Measurements from ENCODE around the gene AP1G2.
"Not testable (repeated sequence)": the region's sequence is repeated elsewhere in the genome, so short reads cannot be mapped to it uniquely, and the experiment has no call there.

Gene AP1G2

DNA sequence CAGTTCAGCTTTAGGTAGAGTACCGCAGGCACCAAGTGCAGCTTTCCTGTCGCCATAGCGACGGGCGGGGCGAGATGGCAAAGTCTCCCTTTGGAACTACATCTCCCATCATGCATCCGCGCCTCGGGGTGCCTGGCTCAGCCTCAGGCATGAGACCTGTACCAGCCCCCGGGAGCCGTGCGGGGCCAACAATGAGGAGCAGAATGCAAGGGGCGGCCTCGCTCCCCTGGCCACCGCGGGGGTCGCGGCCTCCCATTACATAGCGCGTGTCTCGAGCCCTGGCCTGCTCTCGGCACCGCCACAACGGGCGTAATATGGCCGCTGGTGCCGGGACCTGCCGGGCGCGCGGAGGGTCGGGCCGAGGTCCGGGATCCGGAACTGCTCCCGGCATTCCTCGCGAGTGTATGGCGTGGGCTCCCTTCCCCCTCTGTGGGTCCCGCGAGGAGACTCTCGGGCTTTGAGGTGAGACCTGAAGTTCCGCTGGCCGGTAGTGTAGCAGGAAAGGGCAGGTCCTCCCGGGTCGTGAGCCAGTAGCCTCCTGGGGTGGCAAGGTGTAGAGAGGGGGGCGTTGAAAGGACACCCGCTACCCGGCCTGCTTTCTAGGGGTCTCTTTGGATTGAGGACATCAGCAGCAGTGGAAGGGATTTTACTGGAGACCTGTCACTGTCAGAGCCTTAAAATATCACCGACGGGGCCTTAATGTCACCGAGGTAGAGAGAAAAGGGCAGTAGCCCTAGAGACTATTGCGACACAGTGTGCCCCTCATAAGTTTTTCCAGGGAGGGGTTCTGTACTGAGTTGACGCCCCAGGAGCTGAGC, 11.5 kb downstream of the AP1G2 start, which contains the start of gene THTPA:
TSS of gene THTPA (plus strand) at position 390 of the 818 bp plus-strand sequence. CDS start 487 bp downstream, outside the sequence.
- DNase-seq: peak; percentile 86

DNA sequence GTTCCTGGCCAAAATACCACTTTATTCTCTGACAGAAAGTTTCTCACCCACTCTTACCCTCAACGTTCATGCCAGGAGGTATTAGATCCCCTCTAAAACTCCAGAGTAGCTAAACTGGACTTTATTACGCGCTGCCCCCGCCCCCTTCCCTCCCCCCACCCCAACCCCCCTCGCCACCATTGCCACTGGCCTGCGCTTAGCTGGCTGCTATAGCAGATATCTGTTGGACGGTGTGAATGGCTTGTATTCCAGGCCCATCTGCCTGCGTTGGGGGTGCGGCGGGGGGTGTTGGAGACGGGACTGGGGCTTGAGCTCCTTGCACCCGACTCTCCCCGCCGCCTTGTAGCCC, 12.1 kb downstream of the AP1G2 start:
- no peak for DNase-seq

DNA sequence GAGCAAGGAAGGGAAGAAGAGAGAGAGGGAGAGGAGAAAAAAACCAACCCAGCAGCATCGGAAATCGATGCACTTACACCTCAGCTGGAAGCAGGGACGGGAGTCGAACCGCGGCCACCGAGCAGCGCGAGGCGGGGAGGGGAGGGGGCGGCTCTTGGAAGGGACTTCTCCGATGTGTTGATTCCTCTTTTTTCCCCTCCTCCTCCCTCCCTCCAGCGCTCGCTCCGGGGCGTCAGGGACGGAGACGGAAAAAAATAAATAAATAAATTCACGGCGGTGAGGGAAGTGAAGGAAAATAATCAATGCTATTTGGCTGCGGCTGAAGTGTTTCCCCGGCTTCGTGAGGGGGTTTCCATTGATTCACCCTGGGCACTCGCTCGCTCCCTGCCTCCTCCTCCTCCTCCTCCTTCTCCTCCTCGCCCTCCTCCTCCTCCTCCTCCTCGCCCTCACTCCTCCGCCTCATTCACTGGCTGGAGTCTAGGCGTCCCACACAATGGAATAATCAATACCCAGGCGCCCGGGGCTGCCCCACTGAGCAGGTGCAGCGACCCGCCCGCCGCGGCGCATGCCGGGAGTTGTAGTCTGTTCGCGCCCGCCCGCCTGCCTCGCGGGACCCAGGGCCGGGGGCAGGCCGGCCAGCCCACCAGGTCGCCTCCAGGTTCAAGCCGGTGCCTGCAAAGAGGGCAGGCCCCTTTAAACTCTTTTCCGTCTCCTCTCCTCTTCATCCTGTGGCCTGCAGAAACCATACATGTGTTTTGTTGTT, 16.1 kb downstream of the AP1G2 start, which contains the start of gene ZFHX2:
TSS of gene ZFHX2 (minus strand) at position 500 of the 763 bp plus-strand sequence. CDS start 16,440 bp downstream, outside the sequence.
- peak; percentile 94 for DNase-seq

DNA sequence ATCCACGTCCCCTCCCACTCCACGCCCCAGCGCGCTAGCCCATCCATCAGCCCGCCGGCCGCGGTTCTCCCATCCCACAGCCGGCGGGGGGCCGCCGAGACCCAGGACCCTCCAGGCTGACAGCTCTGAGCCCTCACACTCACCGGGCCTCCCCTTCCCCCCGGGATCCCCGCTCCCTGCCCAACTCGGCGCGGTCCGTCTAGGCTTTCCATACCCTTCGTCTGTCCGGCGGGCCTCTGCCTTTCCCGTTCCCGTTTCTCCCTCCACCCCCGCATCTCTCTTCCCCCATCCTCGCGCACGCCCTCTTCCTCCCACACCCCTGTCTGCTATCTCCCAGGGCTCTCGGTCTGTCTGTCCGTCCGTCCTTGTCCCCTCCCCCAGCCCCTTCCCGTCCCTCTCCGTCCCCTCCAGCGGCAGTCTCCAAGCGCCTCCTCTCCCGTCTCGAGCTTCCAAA, 16.8 kb downstream of the AP1G2 start:
- DNase-seq: no peak

DNA sequence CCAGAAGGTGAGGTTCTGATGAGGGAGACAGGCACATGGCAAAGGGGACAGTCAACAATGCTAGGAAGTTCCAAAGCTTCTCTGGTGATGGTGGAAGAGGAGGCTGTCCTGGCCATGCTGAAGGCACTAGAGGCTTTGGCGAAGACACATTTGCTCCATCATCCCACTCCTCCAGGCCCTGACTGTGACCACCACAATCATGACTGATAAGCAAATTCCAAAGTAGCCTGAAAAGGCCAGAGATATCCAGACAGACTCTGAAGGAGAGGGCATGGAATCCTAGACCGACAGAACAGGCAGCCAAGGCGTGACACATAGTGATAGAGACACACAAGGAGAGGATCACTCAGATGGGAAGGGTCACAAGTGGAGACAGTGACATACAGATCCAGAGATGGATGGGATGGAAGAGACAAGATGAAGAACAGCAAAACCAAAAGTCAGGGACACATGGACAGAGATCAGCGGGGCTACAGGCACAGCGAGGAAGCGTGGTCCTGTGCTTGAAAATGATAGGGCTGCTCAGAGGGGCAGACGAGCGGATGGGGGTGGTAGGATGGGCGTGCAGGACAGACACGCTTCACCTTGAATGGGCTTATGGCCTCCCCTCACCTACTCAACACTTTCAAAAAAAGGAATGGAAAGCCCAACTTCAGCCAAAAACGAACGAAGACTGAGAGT, 17.3 kb downstream of the AP1G2 start:
- no peak for DNase-seq

DNA sequence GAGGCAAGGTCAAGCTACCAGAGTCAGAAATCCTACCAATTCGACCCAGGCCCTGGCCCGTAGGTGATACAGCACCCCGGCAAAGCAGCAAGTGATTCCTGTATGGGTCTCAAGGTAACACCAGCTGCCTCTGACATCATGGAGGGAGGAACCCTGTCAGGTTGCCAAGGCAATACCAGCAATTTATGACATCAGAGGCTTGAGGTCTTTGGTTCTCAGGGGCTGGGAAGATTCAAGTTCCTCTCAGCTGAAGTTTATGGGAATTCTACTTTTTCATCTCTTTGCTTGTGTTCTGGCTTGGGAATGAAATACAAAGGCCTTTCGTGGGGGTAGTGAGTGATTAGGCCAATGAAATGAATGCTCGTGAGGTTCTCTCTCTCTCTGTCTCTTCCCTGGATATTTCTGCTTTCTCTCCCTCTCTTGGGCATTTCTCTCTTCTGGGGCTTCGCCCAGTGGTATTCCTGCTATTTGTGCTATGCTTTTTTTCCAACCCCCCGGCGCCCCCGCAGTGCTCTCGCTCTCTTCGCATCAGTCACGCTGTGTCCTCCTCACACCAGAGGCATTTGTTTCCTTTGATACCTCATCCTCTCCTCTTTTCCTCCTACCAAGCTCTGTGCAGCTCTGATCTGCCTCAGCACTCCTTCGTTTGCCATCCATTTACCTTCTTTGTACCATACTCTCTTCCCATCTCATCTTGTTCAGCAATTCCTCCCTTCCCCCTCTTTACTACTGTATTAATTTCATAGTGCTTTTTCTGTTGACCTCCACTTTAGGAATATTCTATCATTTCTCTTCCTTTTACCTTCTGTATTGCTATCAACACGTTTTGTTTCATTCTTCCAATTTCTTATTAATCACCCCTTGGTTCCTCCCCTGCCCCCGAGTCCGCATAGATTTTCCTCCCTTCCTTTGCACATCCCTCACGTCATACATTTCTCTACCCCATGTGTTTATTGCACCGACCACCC, 19.0 kb downstream of the AP1G2 start:
- peak; percentile 41 for DNase-seq

DNA sequence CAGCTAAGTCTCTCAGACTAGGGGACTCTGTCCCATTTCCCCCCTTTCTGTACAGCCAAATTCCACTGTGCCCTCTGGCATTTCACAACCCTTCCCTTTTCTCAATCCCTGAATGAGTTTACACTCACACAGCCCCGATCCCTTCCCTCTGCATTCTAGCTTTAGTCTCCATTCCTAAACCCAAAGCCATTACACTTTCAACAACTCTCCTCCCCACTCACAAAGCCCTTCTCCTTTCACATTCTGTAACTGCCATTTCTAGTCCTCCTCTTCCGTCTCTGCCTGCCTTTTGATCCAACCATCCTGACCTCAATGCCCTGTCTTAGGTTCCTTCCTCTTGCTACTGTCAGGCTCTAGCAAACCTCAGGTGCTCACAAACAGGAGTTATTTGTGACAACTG, 19.7 kb downstream of the AP1G2 start:
- DNase-seq: no peak

DNA sequence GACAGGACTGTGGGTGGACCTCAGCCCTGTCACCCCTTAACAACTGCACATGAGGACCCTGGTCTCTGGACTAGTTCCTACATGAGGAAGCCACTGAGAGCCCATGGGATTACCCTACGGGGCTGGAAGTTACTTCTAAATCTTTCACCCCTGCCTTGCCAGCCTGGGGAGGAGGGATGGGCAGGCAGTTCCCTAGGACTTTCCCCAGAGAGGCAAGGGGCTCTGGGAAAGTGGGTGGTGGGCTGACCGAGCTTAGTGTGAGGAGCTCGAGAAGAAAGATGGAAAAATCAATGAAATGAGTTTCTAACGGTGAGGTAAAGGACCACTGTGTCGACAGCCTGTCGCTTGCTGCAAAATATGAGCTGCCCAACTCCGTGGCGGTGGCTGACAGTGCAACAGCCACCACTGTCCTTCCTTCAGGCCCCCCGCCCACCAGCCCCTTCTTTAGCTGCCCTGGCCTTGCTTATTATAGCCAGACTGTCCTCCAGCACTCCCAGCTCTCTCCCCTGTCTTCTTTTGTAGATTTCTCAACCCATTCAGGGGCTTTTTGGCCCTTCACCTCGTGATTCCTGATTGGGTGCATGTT, 21.0 kb downstream of the AP1G2 start:
- DNase-seq: no peak

DNA sequence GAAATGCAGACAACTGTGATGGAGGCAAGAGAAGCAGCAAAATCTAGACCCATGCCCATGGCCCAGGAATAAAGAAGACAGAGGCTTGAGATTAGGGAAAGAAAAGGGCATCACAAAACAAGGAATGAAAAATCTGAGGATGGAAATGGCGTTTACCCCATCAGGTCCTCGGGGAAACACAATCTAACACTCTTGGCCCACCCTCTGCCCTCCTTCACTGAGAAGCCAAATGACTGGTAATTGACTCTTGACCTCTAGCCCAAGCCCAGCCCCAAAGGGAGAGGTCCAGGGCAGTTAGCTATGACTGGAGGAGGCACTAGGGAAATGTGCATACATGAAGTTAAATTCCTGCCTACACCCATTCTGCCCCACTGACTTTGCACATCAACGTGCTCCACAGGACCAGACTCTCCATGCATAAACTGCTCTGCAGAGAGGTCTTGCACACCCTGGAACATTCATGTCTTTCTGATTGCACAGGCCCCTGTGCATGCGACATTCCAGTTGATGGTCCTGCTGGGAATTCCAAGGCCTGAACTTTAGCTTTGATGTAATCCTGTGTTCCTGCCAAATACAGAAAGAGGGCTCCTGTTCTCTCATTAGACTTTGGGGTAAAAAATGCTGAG, 21.7 kb downstream of the AP1G2 start:
- DNase-seq: no peak

DNA sequence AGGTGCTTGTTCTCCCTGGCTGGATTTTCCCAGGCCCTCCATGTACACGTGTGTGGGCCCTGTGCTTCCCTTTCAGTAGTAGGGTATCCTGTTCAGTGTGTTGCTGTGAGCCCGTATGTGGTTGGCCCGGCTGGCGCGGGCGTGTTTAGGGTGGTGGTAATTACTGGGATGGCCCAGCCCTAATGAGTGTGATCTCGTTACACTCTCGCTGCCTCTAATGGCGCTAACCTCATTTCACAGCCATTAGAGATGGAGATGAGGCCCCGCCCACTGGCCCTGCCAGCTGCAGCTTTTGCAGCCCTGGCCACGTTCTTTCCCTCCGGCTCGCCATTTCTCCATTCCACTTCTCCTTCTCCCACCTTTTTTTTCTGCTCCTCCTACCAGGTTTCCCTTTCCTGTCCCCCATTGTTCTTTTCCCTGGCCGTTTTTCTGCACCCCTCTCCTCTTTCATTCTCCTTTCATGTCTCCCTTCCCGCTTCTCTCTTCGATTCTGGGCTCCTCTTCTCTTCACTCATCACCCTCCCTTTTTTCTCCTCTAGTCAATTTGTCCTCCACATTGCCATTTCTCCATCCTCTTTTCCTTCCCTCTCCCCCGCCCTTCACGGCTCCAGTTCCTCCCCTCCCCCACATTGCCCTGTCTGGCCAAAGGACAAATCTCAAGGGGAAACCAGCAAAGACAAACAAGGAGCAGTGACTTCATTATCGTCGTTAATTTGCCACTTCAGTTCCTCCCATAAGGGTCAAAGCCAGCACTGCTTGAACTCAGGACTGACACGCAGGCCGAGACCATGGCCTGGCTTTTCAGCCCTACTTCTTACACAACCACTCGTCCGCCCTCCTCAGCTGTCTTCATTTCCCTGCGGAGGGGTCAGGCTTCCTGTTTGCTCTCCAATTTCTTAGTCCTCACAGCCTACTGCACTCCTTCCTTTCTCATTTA, 22.8 kb downstream of the AP1G2 start:
- DNase-seq: peak; percentile 60

DNA sequence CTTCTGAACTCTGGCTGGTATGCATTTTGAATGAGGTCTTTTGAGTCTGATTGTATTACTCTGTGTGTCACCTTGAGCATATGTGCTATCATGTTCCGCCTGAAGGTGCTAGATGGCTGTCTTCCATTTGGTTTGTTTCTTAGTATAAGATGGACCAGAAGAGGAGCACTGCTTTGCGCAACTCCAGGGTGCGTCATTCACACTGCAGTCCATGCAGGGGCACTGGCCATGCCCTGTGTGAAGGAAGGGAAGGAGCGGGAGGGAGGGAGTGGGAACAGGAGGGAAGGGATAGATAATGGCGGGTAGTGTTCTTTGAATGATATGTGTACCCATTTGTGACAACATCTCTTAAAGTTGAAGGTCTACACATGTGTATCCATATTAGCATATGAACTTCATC, 24.2 kb downstream of the AP1G2 start:
- no peak for DNase-seq

DNA sequence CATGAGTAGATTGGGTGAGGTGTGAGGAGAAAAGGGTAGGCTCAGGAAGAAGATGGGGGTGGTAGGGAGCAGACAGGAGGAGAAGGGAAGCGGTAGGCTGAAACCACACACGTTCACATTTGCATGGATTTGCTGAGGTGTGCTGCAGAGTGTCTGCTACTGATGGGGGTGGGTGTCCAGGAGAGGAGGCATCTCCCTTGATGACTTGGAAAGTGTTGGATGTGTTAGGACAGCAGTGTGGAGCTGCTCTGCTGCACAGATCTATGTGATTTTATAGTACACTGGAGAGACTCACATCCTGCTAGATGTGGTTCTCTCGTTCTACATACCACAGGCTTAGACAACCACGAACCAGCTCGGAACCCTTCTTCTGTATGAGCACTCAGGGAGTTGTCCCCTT, 25.3 kb downstream of the AP1G2 start:
- no peak for DNase-seq

DNA sequence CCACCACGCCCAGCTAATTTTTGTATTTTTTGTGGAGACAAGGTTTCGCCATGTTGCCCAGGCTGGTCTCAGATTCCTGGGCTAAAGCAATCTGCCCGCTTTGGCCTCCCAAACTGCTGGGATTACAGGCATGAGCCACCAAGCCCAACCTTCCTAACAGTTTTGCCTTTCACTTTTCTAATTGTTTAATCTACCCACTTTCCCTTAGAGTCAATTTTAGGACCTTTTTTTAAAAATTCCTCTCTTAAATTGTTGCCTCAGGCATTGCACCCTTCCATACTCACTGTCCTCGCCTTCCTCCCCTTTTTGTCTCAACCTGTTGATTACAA, 27.5 kb downstream of the AP1G2 start:
- DNase-seq: no peak

DNA sequence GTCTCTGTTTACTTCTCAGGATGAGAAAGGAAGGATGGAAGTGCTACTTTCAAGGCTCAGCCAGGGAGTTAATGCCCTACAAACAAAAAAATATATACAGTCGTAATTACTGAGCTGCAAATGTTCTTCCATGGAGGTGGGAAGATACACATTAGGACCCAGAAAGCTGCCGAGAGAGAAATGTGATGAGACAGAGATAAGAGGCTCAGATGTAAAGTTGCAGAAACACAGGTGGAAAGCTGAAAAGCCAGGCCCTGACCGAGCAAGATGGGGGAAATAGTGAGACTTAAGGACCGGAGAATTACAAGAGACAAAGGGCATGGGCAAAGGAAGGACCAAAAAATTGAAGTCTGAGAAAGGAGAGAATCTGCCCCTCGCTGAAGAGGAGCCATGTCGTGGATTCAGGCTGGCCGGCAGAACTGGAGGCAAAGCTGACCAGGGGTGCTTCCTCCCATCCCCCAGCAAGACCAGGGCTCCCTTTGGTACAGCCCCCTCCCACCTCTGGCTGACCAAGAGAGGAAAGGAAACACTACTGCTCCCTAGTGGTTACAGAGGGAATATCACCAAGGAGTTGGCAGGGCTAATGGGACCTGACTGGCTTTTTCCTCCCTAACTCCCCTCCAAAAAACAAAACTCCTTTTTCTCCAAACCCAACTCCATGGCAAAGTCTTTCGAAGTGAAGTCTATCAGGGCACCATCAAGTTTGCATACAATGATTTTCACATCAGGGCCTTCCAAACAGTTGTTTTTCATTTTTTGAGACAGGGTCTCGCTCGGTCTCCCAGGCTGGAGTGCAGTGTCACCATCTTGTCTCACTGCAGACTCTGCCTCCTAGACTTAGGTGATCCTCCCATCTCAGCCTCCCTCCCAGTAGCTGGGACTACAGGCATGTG, 28.1 kb downstream of the AP1G2 start:
- peak; percentile 59 for DNase-seq

DNA sequence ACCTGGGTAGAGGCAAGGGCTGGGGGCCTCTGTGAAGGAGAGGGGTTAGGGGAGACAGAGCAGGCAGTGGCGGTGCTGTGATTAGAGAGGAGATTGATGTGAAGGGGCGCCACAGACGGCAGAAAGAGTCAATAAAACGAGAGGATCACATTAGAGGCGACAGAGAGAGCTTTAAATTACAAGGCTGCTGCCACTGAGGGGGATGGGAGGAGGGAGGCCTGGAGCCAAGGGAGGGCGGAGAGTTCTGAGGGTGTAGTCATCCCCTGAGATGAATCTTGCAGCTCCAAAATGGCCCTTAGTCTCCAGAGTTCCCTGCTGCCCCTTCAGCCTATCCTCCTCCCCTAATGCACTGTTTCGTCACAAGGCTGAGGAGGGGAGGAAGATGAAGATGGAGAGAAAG, 28.8 kb downstream of the AP1G2 start:
- peak; percentile 92 for DNase-seq

DNA sequence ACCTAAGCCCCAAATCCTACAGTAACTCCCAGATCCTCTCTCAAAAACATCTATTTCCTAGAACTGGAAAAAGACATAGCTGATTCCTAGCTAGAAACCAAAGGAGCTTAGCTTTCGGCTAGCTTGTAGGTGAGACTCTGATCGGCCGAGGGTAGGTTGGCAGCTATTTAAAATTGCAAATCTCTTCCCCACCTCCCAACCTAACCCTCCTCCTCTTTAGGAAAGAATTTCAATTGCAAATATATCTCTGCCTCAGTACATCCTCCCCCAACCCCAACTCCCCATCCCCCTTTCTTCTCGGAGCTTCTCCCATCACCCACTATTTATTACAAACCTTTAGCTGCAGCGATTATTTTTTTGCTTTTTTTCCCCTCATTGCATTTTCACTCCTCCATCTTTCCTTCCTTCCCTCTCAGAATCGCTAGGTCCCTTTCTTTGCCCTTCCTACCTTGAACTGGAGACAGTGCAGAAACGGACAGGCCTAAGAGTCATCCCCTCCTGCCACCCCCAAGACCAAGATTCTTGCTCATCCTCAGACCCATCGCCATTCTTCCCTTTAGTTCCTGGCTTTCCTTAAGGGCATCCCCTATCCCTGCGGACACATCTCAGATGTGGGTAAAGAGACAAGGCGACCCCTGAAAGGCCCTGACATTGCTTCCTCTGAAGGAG, 29.4 kb downstream of the AP1G2 start:
- no peak for DNase-seq

DNA sequence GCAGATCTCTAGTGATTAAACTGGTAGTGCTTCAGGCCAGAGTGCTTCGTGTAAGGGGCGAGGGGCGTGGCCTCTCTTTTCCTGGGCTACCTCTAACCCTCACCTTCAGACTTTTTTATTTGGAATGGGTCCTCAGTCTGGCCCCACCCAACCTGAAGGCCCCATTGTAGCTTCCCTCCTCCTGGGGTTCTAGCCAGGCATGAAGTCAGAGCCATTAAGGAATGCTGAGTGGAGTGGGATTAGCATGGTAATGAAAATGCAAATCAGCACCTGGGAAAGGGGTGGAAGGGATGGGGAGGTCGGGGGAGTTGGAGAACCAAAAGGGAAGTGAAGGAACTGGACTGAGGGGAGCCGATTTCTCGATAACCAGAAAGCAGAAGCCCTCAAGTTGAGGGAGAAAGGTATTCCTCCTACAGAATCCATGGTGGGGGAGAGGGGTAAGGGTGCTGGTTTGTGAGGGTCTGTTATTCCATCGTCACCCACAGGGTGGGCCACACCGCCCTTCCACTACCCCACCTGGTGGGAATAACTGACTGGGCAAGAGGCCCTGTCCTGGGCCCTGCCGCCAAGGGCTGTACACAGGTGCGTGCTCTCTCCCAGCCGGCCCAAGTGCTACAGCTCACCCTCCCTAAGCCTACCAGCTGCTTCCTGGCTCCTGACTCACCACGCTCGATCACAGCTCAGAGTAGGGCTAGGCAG, 30.1 kb downstream of the AP1G2 start:
- no peak for DNase-seq

DNA sequence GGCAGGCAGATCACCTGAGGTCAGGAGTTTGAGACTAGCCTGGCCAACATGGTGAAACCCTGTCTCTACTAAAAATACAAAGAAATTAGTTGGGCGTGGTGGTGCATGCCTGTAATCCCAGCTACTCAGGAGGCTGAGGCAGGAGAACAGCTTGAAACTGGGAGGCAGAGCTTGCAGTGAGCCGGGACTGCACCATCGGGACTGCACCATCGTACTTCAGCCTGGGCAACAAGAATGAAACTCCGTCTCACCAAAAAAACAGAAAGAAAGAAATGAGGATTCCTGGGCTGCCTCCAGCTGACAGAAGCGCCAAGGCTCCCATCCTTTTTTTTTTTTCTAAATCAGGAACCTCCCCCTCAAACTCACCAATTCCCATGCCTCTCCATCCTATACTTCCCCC, 30.7 kb downstream of the AP1G2 start:
- not testable (repeated sequence) for DNase-seq

Data from NCI-H2227 treated with DMSO at 0.1 percent for 48 hours (cell line).